Esophagus squamous epithelium (tissue), 4 donors: Measurements from ENCODE around the gene TMEM74B.

Experiments
- POLR2A ChIP-seq, 4 donors: fragments of 450-650 bp; IDR thresholded peaks; one replicate each; pipeline ENCODE4 v1.6.1; 2017; ENCODE audit warnings: antibody characterized with exemption in 4 of 4, mild to moderate bottlenecking in 4 of 4, moderate library complexity in 3 of 4
- TF ChIP-seq, protein P1 (sequence below), 6 experiments: fragments of 450-650 bp in 4 of 6; fragments of 200-600 bp in 2 of 6; sonication (generic) in 2 of 6; IDR thresholded peaks; one replicate each; pipeline ENCODE4 v1.5.1; 2016 to 2019; ENCODE audit warnings: antibody characterized with exemption in 6 of 6, mild to moderate bottlenecking in 4 of 6, moderate library complexity in 4 of 6

DNA sequence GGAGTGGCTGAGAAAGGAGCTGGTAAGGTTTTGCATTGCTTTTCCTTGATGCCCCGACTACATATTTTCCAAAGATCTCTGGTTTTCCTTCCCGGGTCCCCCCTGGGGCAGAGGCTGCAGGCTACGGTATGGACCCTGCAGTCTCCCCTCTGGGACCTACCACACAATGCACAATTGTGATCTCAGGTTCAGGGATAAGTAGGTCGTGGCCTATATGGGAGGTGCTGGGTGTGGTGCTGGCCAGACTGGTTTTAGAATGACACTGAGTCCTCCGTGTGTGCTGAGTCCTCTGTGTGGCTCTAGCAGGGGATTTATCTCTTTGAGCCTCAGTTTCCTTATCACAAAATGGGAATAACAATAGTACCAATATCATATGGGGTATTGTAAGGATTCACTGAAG is 18.8 kb upstream of the TMEM74B start:
- TF ChIP-seq, protein P1, sequence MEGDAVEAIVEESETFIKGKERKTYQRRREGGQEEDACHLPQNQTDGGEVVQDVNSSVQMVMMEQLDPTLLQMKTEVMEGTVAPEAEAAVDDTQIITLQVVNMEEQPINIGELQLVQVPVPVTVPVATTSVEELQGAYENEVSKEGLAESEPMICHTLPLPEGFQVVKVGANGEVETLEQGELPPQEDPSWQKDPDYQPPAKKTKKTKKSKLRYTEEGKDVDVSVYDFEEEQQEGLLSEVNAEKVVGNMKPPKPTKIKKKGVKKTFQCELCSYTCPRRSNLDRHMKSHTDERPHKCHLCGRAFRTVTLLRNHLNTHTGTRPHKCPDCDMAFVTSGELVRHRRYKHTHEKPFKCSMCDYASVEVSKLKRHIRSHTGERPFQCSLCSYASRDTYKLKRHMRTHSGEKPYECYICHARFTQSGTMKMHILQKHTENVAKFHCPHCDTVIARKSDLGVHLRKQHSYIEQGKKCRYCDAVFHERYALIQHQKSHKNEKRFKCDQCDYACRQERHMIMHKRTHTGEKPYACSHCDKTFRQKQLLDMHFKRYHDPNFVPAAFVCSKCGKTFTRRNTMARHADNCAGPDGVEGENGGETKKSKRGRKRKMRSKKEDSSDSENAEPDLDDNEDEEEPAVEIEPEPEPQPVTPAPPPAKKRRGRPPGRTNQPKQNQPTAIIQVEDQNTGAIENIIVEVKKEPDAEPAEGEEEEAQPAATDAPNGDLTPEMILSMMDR (IDR thresholded peaks at IDR 0.05), result no peak
- no peak for TF ChIP-seq POLR2A (IDR thresholded peaks at IDR 0.05)
